Activated T-helper 1 cell treated with anti-CD3 and anti-CD28 coated beads, Interleukin-12 subunit alpha, Interleukin-12 subunit beta, Interleukin-2, Interleukin-4 antibody, amounts not matched to agents 30 ng/mL and 10 ng/mL and 1 ng/mL, durations not matched to agents 14 hours and 24 hours and 36 hours (primary cell): ENCODE results near the gene THUMPD1. TPM values are rescaled to one million over a fixed set of nuclear protein-coding genes. Genes with fewer than 3 reads are reported as not detected.
A peak's percentile ranks its signal among the peaks of the same experiment; 100 is the strongest.
"Not testable (repeated sequence)": the region's sequence is repeated elsewhere in the genome, so short reads cannot be mapped to it uniquely, and the experiment has no call there.

ENCODE experiments used
- DNase-seq: peaks from one replicate; pipeline ENCODE4 v3.0.0; 2021; ENCODE audit warnings: low spot score
- H3K27ac Mint-ChIP-seq: one replicate; pipeline ENCODE4 v1.8.0; 2021; ENCODE audit warnings: mild to moderate bottlenecking, mixed read lengths
- H3K27me3 Mint-ChIP-seq: one replicate; pipeline ENCODE4 v1.8.0; 2022; ENCODE audit warnings: mild to moderate bottlenecking, moderate library complexity, mixed read lengths; ENCODE audit not compliant: insufficient read depth
- H3K36me3 Mint-ChIP-seq: one replicate; pipeline ENCODE4 v1.8.0; 2021; ENCODE audit warnings: low read depth, mixed read lengths
- H3K4me1 Mint-ChIP-seq: one replicate; pipeline ENCODE4 v1.8.0; 2021; ENCODE audit warnings: low read depth, mixed read lengths
- H3K4me3 Mint-ChIP-seq: one replicate; pipeline ENCODE4 v1.8.0; 2021; ENCODE audit warnings: mild to moderate bottlenecking, moderate library complexity, mixed read lengths
- H3K9me3 Mint-ChIP-seq: one replicate; pipeline ENCODE4 v1.8.0; 2021; ENCODE audit warnings: mixed read lengths
- intact Hi-C: fragments of 100-400 bp; cut with micrococcal nuclease; formaldehyde crosslinking; loops from one replicate; pipeline ENCODE4 v1.15.1; 2024
- total RNA-seq: library from RNA; stranded (reverse); gene quantifications from 2 replicates; pipeline ENCODE4 v1.2.3, GENCODE V29; 2022

THUMPD1 gene
- total RNA-seq, 1 donor from 2014 or later = 43.3 TPM

GRCh38 chr16:20763461-20764232 lies 22.0 kb upstream of the THUMPD1 start, which contains the start of gene ACSM3:
Gene ACSM3 (plus strand): TSS chr16:20764014. CDS start chr16:20770035, 6,021 bp downstream.
- H3K27me3 Mint-ChIP-seq = peaks cover 3% of the 10 kb centered on the region
- H3K4me3 Mint-ChIP-seq = peak within 1 kb of the TSS; percentile 84
- peak within 1 kb of the TSS; percentile 61 for H3K27ac Mint-ChIP-seq
- peaks cover 26% of the 10 kb centered on the region for H3K9me3 Mint-ChIP-seq
- intact Hi-C loops = loop anchor here (1.0 kb wide), 1 partner anchor 22 kb away; the partner anchor contains the start of gene THUMPD1
- peaks cover 16% of the 10 kb centered on the region for H3K4me1 Mint-ChIP-seq
- peak; percentile 64 for DNase-seq
- peaks cover 6% of the 10 kb centered on the region for H3K36me3 Mint-ChIP-seq

- Mint-ChIP-seq H3K27me3 (peaks cover 3% of the 10 kb centered on the region), H3K9me3 (peaks cover 26% of the 10 kb centered on the region), H3K4me3 (peak overlapping the region; percentile 84), H3K36me3 (peaks cover 6% of the 10 kb centered on the region), H3K27ac (no peak overlapping the region), H3K4me1 (peaks cover 16% of the 10 kb centered on the region)
- no peak for DNase-seq
- intact Hi-C loops = loop anchor here (1.0 kb wide), 1 partner anchor 21 kb away; the partner anchor contains the start of gene THUMPD1
Measured at GRCh38 chr16:20762404-20763123, 20.9 kb upstream of the THUMPD1 start.

GRCh38 chr16:20761175-20761574 lies 19.6 kb upstream of the THUMPD1 start:
- no peak for DNase-seq
- no peak overlapping the region for H3K27ac Mint-ChIP-seq
- H3K36me3 Mint-ChIP-seq = peaks cover 6% of the 10 kb centered on the region
- intact Hi-C loops = no loop called here
- no peak overlapping the region for H3K4me3 Mint-ChIP-seq
- peaks cover 26% of the 10 kb centered on the region for H3K9me3 Mint-ChIP-seq
- peaks cover 3% of the 10 kb centered on the region for H3K27me3 Mint-ChIP-seq
- peaks cover 16% of the 10 kb centered on the region for H3K4me1 Mint-ChIP-seq

- Mint-ChIP-seq H3K4me1 (peaks cover 16% of the 10 kb centered on the region), H3K9me3 (peaks cover 26% of the 10 kb centered on the region), H3K27me3 (peaks cover 3% of the 10 kb centered on the region), H3K36me3 (peaks cover 6% of the 10 kb centered on the region), H3K27ac (no peak overlapping the region), H3K4me3 (no peak overlapping the region)
- intact Hi-C loops = no loop called here
- no peak for DNase-seq
Measured at GRCh38 chr16:20760346-20760745, 18.7 kb upstream of the THUMPD1 start.

- H3K9me3 Mint-ChIP-seq, H3K4me3 Mint-ChIP-seq, DNase-seq, H3K4me1 Mint-ChIP-seq, H3K27ac Mint-ChIP-seq, intact Hi-C loops, H3K36me3 Mint-ChIP-seq: not testable (repeated sequence)
- peaks cover 13% of the 10 kb centered on the region for H3K27me3 Mint-ChIP-seq
Measured at GRCh38 chr16:20755799-20756198, 14.2 kb upstream of the THUMPD1 start.

- Mint-ChIP-seq H3K27me3 (peaks cover 13% of the 10 kb centered on the region), H3K9me3 (peaks cover 7% of the 10 kb centered on the region), H3K27ac (no peak overlapping the region), H3K4me3 (no peak overlapping the region), H3K36me3 (no peaks in the 10 kb centered on the region), H3K4me1 (no peaks in the 10 kb centered on the region)
- intact Hi-C loops = no loop called here
- DNase-seq = no peak
Measured at GRCh38 chr16:20755238-20755637, 13.6 kb upstream of the THUMPD1 start.

GRCh38 chr16:20753727-20754126 lies 12.1 kb upstream of the THUMPD1 start:
- Mint-ChIP-seq H3K4me3 (no peak overlapping the region), H3K9me3 (no peaks in the 10 kb centered on the region), H3K27me3 (peaks cover 13% of the 10 kb centered on the region), H3K27ac (no peak overlapping the region), H3K36me3 (no peaks in the 10 kb centered on the region), H3K4me1 (no peaks in the 10 kb centered on the region)
- intact Hi-C loops = no loop called here
- no peak for DNase-seq

- no peak overlapping the region for H3K27ac Mint-ChIP-seq
- peaks cover 13% of the 10 kb centered on the region for H3K27me3 Mint-ChIP-seq
- no peaks in the 10 kb centered on the region for H3K36me3 Mint-ChIP-seq
- DNase-seq = no peak
- intact Hi-C loops = no loop called here
- H3K4me3 Mint-ChIP-seq = no peak overlapping the region
- no peaks in the 10 kb centered on the region for H3K4me1 Mint-ChIP-seq
- H3K9me3 Mint-ChIP-seq = peaks cover 12% of the 10 kb centered on the region
Measured at GRCh38 chr16:20750558-20750957, 8.9 kb upstream of the THUMPD1 start.

GRCh38 chr16:20749474-20749873 lies 7.9 kb upstream of the THUMPD1 start:
- DNase-seq = no peak
- H3K27ac Mint-ChIP-seq = no peak overlapping the region
- H3K4me3 Mint-ChIP-seq = no peak overlapping the region
- H3K36me3 Mint-ChIP-seq = no peaks in the 10 kb centered on the region
- peaks cover 12% of the 10 kb centered on the region for H3K27me3 Mint-ChIP-seq
- peaks cover 12% of the 10 kb centered on the region for H3K9me3 Mint-ChIP-seq
- no peaks in the 10 kb centered on the region for H3K4me1 Mint-ChIP-seq
- intact Hi-C loops = no loop called here

GRCh38 chr16:20747030-20747816 lies 5.6 kb upstream of the THUMPD1 start:
- H3K36me3 Mint-ChIP-seq = no peaks in the 10 kb centered on the region
- H3K27ac Mint-ChIP-seq = no peak overlapping the region
- H3K4me1 Mint-ChIP-seq = no peaks in the 10 kb centered on the region
- DNase-seq = no peak
- intact Hi-C loops = no loop called here
- peaks cover 6% of the 10 kb centered on the region for H3K27me3 Mint-ChIP-seq
- no peak overlapping the region for H3K4me3 Mint-ChIP-seq
- H3K9me3 Mint-ChIP-seq = peaks cover 12% of the 10 kb centered on the region

- peaks cover 12% of the 10 kb centered on the region for H3K9me3 Mint-ChIP-seq
- H3K36me3 Mint-ChIP-seq = no peaks in the 10 kb centered on the region
- no peak overlapping the region for H3K4me3 Mint-ChIP-seq
Measured at GRCh38 chr16:20746461-20746860, 4.8 kb upstream of the THUMPD1 start.

GRCh38 chr16:20744922-20745440 lies 3.4 kb upstream of the THUMPD1 start:
- peaks cover 8% of the 10 kb centered on the region for H3K4me1 Mint-ChIP-seq
- intact Hi-C loops = no loop called here
- no peaks in the 10 kb centered on the region for H3K27me3 Mint-ChIP-seq
- H3K4me3 Mint-ChIP-seq = no peak overlapping the region
- H3K36me3 Mint-ChIP-seq = peaks cover 5% of the 10 kb centered on the region
- no peak overlapping the region for H3K27ac Mint-ChIP-seq
- H3K9me3 Mint-ChIP-seq = peaks cover 12% of the 10 kb centered on the region
- no peak for DNase-seq

More at GRCh38 chr16:20746461-20746860, 4.8 kb upstream of the THUMPD1 start:
- Mint-ChIP-seq H3K27me3 (no peaks in the 10 kb centered on the region), H3K27ac (no peak overlapping the region), H3K4me1 (no peaks in the 10 kb centered on the region)
- DNase-seq = no peak
- intact Hi-C loops = no loop called here
